Effector memory CD8-positive, alpha-beta T cell (primary cell): Measurements from ENCODE around the gene RAB23.

Experiments used
- ATAC-seq: fragments of 150-1000 bp; cut with Tn5 transposase; replicated peaks from 2 replicates; pipeline ENCODE4 v1.10.0; 2021; ENCODE audit warnings: mild to moderate bottlenecking, moderate library complexity
- DNase-seq, 3 experiments: peaks; one replicate each; pipeline ENCODE4 v3.0.0; 2021
- H3K27ac Mint-ChIP-seq, 2 donors: one replicate each; pipeline ENCODE4 v1.8.0; 2022; ENCODE audit warnings: mild to moderate bottlenecking in 2 of 2, mixed read lengths in 2 of 2, moderate library complexity in 2 of 2
- H3K27me3 Mint-ChIP-seq, 2 donors: one replicate each; pipeline ENCODE4 v1.8.0; 2022; ENCODE audit warnings: mixed read lengths in 2 of 2
- H3K36me3 Mint-ChIP-seq: one replicate; pipeline ENCODE4 v1.8.0; 2022; ENCODE audit warnings: mild to moderate bottlenecking, moderate library complexity, mixed read lengths; ENCODE audit not compliant: insufficient read depth
- H3K4me1 Mint-ChIP-seq, 2 donors: one replicate each; pipeline ENCODE4 v1.8.0; 2022; ENCODE audit warnings: low read depth in 2 of 2, mixed read lengths in 2 of 2
- H3K4me3 Mint-ChIP-seq, 2 donors: one replicate each; pipeline ENCODE4 v1.8.0; 2022; ENCODE audit warnings: mild to moderate bottlenecking in 2 of 2, mixed read lengths in 2 of 2, moderate library complexity in 2 of 2
- H3K9me3 Mint-ChIP-seq, 2 donors: one replicate each; pipeline ENCODE4 v1.8.0; 2022; ENCODE audit warnings: mixed read lengths in 2 of 2

Gene RAB23

GRCh38 chr6:57162516-57162915 is 59.6 kb downstream of the RAB23 start:
- Mint-ChIP-seq H3K36me3 (peaks cover 8% of the 10 kb centered on the region), H3K4me3 (no peak overlapping the region), H3K4me1 (no peaks in the 10 kb centered on the region), H3K27me3 (no peaks in the 10 kb centered on the region), H3K9me3 (peaks cover 1 to 8% of the 10 kb centered on the region in 2 donors), H3K27ac (peak overlapping the region in 1 of 2 donors; percentile 26)
- no peak for DNase-seq
- ATAC-seq: no peak

GRCh38 chr6:57162028-57162427 is 60.1 kb downstream of the RAB23 start:
- ATAC-seq: no peak
- Mint-ChIP-seq H3K27ac (no peak overlapping the region), H3K9me3 (peaks cover 1 to 8% of the 10 kb centered on the region in 2 donors), H3K36me3 (peaks cover 8% of the 10 kb centered on the region), H3K4me3 (no peak overlapping the region), H3K4me1 (no peaks in the 10 kb centered on the region), H3K27me3 (no peaks in the 10 kb centered on the region)
- no peak for DNase-seq

GRCh38 chr6:57159127-57159526 is 63.0 kb downstream of the RAB23 start:
- Mint-ChIP-seq H3K4me3 (no peak overlapping the region), H3K27ac (no peak overlapping the region), H3K36me3 (peaks cover 20% of the 10 kb centered on the region), H3K27me3 (no peaks in the 10 kb centered on the region), H3K9me3 (no peaks in the 10 kb centered on the region), H3K4me1 (no peaks in the 10 kb centered on the region)
- ATAC-seq (no peak), DNase-seq (no peak)

- DNase-seq (no peak), ATAC-seq (no peak)
- H3K4me1 Mint-ChIP-seq: no peaks in the 10 kb centered on the region
- H3K36me3 Mint-ChIP-seq: peaks cover 23% of the 10 kb centered on the region
- no peak overlapping the region for H3K4me3 Mint-ChIP-seq
- H3K9me3 Mint-ChIP-seq: no peaks in the 10 kb centered on the region
- no peaks in the 10 kb centered on the region for H3K27me3 Mint-ChIP-seq
- no peak overlapping the region for H3K27ac Mint-ChIP-seq
Measured at GRCh38 chr6:57158658-57159057, 63.4 kb downstream of the RAB23 start.

GRCh38 chr6:57147955-57148858 is 73.9 kb downstream of the RAB23 start:
- ATAC-seq: no peak
- peak overlapping the region; percentile 7 to 52 for H3K27ac Mint-ChIP-seq
- H3K4me3 Mint-ChIP-seq: no peak overlapping the region
- H3K4me1 Mint-ChIP-seq: peaks cover 0 to 7% of the 10 kb centered on the region in 2 donors
- DNase-seq: no peak
- no peaks in the 10 kb centered on the region for H3K9me3 Mint-ChIP-seq
- H3K36me3 Mint-ChIP-seq: peaks cover 41% of the 10 kb centered on the region
- no peaks in the 10 kb centered on the region for H3K27me3 Mint-ChIP-seq

- Mint-ChIP-seq H3K9me3 (no peaks in the 10 kb centered on the region), H3K27ac (peak overlapping the region in 1 of 2 donors; percentile 7), H3K4me3 (no peak overlapping the region), H3K27me3 (no peaks in the 10 kb centered on the region), H3K4me1 (peaks cover 0 to 7% of the 10 kb centered on the region in 2 donors), H3K36me3 (peaks cover 37% of the 10 kb centered on the region)
- no peak for ATAC-seq
- no peak for DNase-seq
Measured at GRCh38 chr6:57147401-57147800, 74.7 kb downstream of the RAB23 start.

GRCh38 chr6:57143690-57144089 is 78.4 kb downstream of the RAB23 start:
- H3K4me3 Mint-ChIP-seq: no peak overlapping the region
- H3K9me3 Mint-ChIP-seq: no peaks in the 10 kb centered on the region
- H3K4me1 Mint-ChIP-seq: peaks cover 0 to 7% of the 10 kb centered on the region in 2 donors
- no peak for DNase-seq
- ATAC-seq: no peak
- no peak overlapping the region for H3K27ac Mint-ChIP-seq
- no peaks in the 10 kb centered on the region for H3K27me3 Mint-ChIP-seq
- H3K36me3 Mint-ChIP-seq: peaks cover 32% of the 10 kb centered on the region

- no peak overlapping the region for H3K27ac Mint-ChIP-seq
- peaks cover 25% of the 10 kb centered on the region for H3K36me3 Mint-ChIP-seq
- no peaks in the 10 kb centered on the region for H3K9me3 Mint-ChIP-seq
Measured at GRCh38 chr6:57142178-57142525, 80.0 kb downstream of the RAB23 start.

GRCh38 chr6:57141451-57142177 is 80.5 kb downstream of the RAB23 start:
- peaks cover 29% of the 10 kb centered on the region for H3K36me3 Mint-ChIP-seq
- DNase-seq: no peak
- no peaks in the 10 kb centered on the region for H3K9me3 Mint-ChIP-seq

More at GRCh38 chr6:57142178-57142525, 80.0 kb downstream of the RAB23 start:
- ATAC-seq (no peak), DNase-seq (no peak)
- Mint-ChIP-seq H3K27me3 (no peaks in the 10 kb centered on the region), H3K4me3 (no peak overlapping the region), H3K4me1 (peaks cover 5 to 9% of the 10 kb centered on the region in 2 donors)

GRCh38 chr6:57138026-57138425 is 84.1 kb downstream of the RAB23 start:
- ATAC-seq (peak; percentile 64), DNase-seq (peak in 1 of 3 experiments; percentile 3)
- Mint-ChIP-seq H3K4me1 (peaks cover 8 to 13% of the 10 kb centered on the region in 2 donors), H3K27me3 (no peaks in the 10 kb centered on the region), H3K4me3 (peak overlapping the region in 1 of 2 donors; percentile 45), H3K27ac (peak overlapping the region in 1 of 2 donors; percentile 67), H3K36me3 (peaks cover 41% of the 10 kb centered on the region), H3K9me3 (no peaks in the 10 kb centered on the region)

More at GRCh38 chr6:57141451-57142177, 80.5 kb downstream of the RAB23 start:
- Mint-ChIP-seq H3K4me1 (peaks cover 5 to 9% of the 10 kb centered on the region in 2 donors), H3K27ac (no peak overlapping the region), H3K4me3 (no peak overlapping the region), H3K27me3 (no peaks in the 10 kb centered on the region)
- ATAC-seq: no peak

GRCh38 chr6:57137350-57137749 is 84.8 kb downstream of the RAB23 start:
- peak overlapping the region in 1 of 2 donors; percentile 67 for H3K27ac Mint-ChIP-seq
- no peak overlapping the region for H3K4me3 Mint-ChIP-seq
- DNase-seq (no peak), ATAC-seq (peak; percentile 73)
- H3K4me1 Mint-ChIP-seq: peaks cover 8 to 13% of the 10 kb centered on the region in 2 donors
- no peaks in the 10 kb centered on the region for H3K9me3 Mint-ChIP-seq
- peaks cover 41% of the 10 kb centered on the region for H3K36me3 Mint-ChIP-seq
- no peaks in the 10 kb centered on the region for H3K27me3 Mint-ChIP-seq
